Naive thymus-derived CD4-positive, alpha-beta T cell (primary cell): ENCODE data around the gene LRRC31. TPM values are rescaled to one million over a fixed set of nuclear protein-coding genes. Genes with fewer than 3 reads are reported as not detected.

Source experiments
- ATAC-seq: fragments of 150-1000 bp; cut with Tn5 transposase; 2 replicates; pipeline ENCODE4 v1.10.0; 2021; ENCODE audit warnings: mild to moderate bottlenecking, moderate library complexity
- CTCF ChIA-PET: fragments of 350-600 bp; sonication (Branson Sonifier 250); formaldehyde crosslinking; loops from one replicate; lab custom pipeline; 2021; ENCODE audit warnings: antibody characterized with exemption; lab: Charles Lee
- POLR2A ChIA-PET: fragments of 350-600 bp; sonication (Branson Sonifier 250); formaldehyde crosslinking; loops from one replicate; lab custom pipeline; 2021; ENCODE audit warnings: antibody characterized with exemption, inconsistent platforms; lab: Charles Lee
- DNase-seq, 9 donors: peaks; one replicate each; pipeline versions ENCODE4 v3.0.0 to v3.0.0-alpha.2; 2020 to 2022; ENCODE audit warnings: mixed read lengths in 1 of 9
- H3K27ac ChIP-seq: one replicate; pipeline ENCODE4 v1.7.0; 2013; ENCODE audit warnings: mild to moderate bottlenecking, low read depth, low read length, moderate library complexity
- H3K27me3 ChIP-seq, 2 donors: one replicate each; pipeline ENCODE4 v1.7.0; 2013; ENCODE audit warnings: low read length in 2 of 2, mild to moderate bottlenecking in 2 of 2, moderate library complexity in 2 of 2; ENCODE audit not compliant: control insufficient read depth in 2 of 2, insufficient read depth in 2 of 2
- H3K36me3 ChIP-seq, 3 experiments: 1 replicate in 2 of 3; 2 replicates in 1 of 3; pipeline ENCODE4 v1.7.0; 2013; ENCODE audit warnings: low read length in 3 of 3, mild to moderate bottlenecking in 3 of 3, moderate library complexity in 1 of 3; ENCODE audit not compliant: insufficient read depth in 3 of 3, control insufficient read depth in 2 of 3
- H3K4me1 ChIP-seq, 2 donors: one replicate each; pipeline ENCODE4 v1.7.0; 2013; ENCODE audit warnings: low read length in 2 of 2, mild to moderate bottlenecking in 2 of 2, moderate library complexity in 1 of 2; ENCODE audit not compliant: control insufficient read depth in 2 of 2, insufficient read depth in 2 of 2
- H3K4me3 ChIP-seq: 2 replicates; pipeline ENCODE4 v1.7.0; 2013; ENCODE audit warnings: mild to moderate bottlenecking, low read length
- H3K9me3 ChIP-seq, 3 experiments: 1 replicate in 2 of 3; 2 replicates in 1 of 3; pipeline ENCODE4 v1.7.0; 2013; ENCODE audit warnings: low read length in 3 of 3; ENCODE audit not compliant: control insufficient read depth in 2 of 3
- H3K27ac Mint-ChIP-seq, 9 donors: one replicate each; pipeline ENCODE4 v1.8.0; 2020 to 2022; ENCODE audit warnings: mixed read lengths in 9 of 9, mild to moderate bottlenecking in 8 of 9, moderate library complexity in 5 of 9, inconsistent platforms in 2 of 9
- H3K27me3 Mint-ChIP-seq, 5 donors: one replicate each; pipeline ENCODE4 v1.8.0; 2021 to 2022; ENCODE audit warnings: mixed read lengths in 5 of 5, mild to moderate bottlenecking in 1 of 5
- H3K36me3 Mint-ChIP-seq, 5 donors: one replicate each; pipeline ENCODE4 v1.8.0; 2020 to 2022; ENCODE audit warnings: mixed read lengths in 5 of 5, mild to moderate bottlenecking in 3 of 5, inconsistent platforms in 1 of 5
- H3K4me1 Mint-ChIP-seq, 7 donors: one replicate each; pipeline ENCODE4 v1.8.0; 2020 to 2022; ENCODE audit warnings: mixed read lengths in 7 of 7, mild to moderate bottlenecking in 3 of 7, inconsistent platforms in 1 of 7
- H3K4me3 Mint-ChIP-seq, 10 donors: one replicate each; pipeline ENCODE4 v1.8.0; 2020 to 2022; ENCODE audit warnings: mild to moderate bottlenecking in 10 of 10, mixed read lengths in 10 of 10, moderate library complexity in 6 of 10, inconsistent platforms in 2 of 10
- H3K9me3 Mint-ChIP-seq, 11 donors: one replicate each; pipeline ENCODE4 v1.8.0; 2020 to 2022; ENCODE audit warnings: mixed read lengths in 11 of 11, mild to moderate bottlenecking in 4 of 11, inconsistent platforms in 1 of 11, moderate library complexity in 1 of 11
- intact Hi-C, 2 donors: fragments of 100-400 bp; cut with micrococcal nuclease; formaldehyde crosslinking; loops; one replicate each; pipeline ENCODE4 v1.15.1; 2023
- polyA plus RNA-seq, 2 donors: library from polyadenylated mRNA; unstranded; fragments of 300-500 nt; fragmentation: Illumina TruSeq; gene quantifications; one replicate each; pipeline ENCODE4 v1.2.3, GENCODE V29; 2021
- total RNA-seq, 6 experiments: library from RNA in 5 of 6; stranded (reverse) in 5 of 6; gene quantifications; 1 replicate in 5 of 6; 2 replicates in 1 of 6; pipeline ENCODE4 v1.2.3 and lab custom pipeline; 2021 to 2026

Gene LRRC31
- total and polyA plus RNA-seq, 7 experiments from 2014 or later: not detected

DNA sequence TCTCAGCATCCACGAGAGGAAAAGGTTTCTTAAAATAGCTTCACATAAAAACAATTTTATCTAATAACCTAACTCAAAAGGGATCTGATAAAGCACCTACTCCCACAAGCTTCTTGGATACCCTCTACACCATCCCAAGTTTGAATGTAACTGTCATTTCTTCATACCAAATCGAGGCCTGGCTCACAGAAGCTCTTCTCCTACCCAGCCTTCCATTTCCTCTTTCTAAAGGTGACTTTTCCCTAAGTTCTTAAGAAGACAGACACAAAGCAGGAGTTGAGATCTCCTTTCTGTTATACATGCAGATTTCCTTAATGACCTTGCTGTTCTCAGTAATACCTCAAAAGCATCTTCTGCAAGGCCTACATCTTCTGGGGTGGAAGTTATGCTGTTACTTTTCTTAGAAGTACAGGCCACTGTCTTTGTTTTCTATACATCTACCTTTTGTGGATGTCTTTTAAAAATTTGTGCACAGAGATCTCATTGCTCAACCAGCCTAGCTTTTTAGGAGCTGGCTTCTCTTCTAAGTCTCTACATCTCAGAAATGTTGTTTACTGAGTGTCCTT lies 60.4 kb downstream of the LRRC31 start:
- Histone ChIP-seq H3K27me3 (no peaks in the 10 kb centered on the region), H3K4me1 (peaks cover 4 to 6% of the 10 kb centered on the region in 2 donors), H3K27ac (no peak overlapping the region), H3K36me3 (peaks cover 0 to 6% (median 0%) of the 10 kb centered on the region in 3 experiments), H3K9me3 (no peaks in the 10 kb centered on the region), H3K4me3 (no peak overlapping the region)
- H3K9me3 Mint-ChIP-seq: no peaks in the 10 kb centered on the region
- peaks cover 20 to 38% (median 24%) of the 10 kb centered on the region in 7 donors for H3K4me1 Mint-ChIP-seq
- peaks cover 0 to 4% (median 0%) of the 10 kb centered on the region in 5 donors for H3K27me3 Mint-ChIP-seq
- H3K4me3 Mint-ChIP-seq: peak overlapping the region in 1 of 10 donors; percentile 62
- ChIA-PET CTCF (interaction anchor here (0.6 kb wide), 3 partner anchors 16 to 277 kb away, joined by 3 to 4 read pairs (median 3); no protein-coding TSS in a partner anchor), POLR2A (interaction anchor here (0.9 to 2.3 kb wide), 2 partner anchors 36 to 42 kb away, joined by 4 to 7 read pairs; partner anchors contain the start of gene MYNN)
- peak overlapping the region in 1 of 9 donors; percentile 77 for H3K27ac Mint-ChIP-seq
- ATAC-seq (no peak), DNase-seq (no peak)
- intact Hi-C loops: no loop called here
- H3K36me3 Mint-ChIP-seq: peaks cover 0 to 4% (median 0%) of the 10 kb centered on the region in 5 donors

DNA sequence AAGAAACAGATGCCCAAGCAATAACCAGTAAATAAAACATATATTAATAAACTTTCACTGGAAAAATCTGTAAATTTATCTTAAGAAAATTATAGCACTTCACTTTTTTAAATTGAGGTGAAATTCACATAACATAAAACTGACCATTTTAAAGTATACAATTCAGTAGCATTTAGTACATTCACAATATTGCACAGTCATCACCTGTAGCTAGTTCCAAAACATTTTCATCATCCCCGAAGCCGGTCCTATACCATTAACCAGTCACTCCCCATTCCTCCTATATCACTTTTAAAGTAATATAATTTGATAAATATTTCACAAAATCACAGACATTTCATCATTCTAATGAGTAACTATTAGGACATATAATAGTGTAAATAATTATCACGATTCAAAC lies 65.1 kb downstream of the LRRC31 start:
- Histone ChIP-seq H3K4me3 (no peak overlapping the region), H3K36me3 (no peaks in the 10 kb centered on the region), H3K27me3 (no peaks in the 10 kb centered on the region), H3K4me1 (no peaks in the 10 kb centered on the region), H3K9me3 (no peaks in the 10 kb centered on the region), H3K27ac (no peak overlapping the region)
- no peak overlapping the region for H3K27ac Mint-ChIP-seq
- ChIA-PET CTCF (no interaction called here), POLR2A (interaction anchor here (0.6 kb wide), 1 partner anchor 115 kb away, joined by 3 read pairs; no protein-coding TSS in a partner anchor)
- H3K4me3 Mint-ChIP-seq: no peak overlapping the region
- intact Hi-C loops: no loop called here
- no peak for ATAC-seq
- no peak for DNase-seq
- H3K4me1 Mint-ChIP-seq: peaks cover 0 to 12% (median 4%) of the 10 kb centered on the region in 7 donors
- peaks cover 0 to 6% (median 0%) of the 10 kb centered on the region in 5 donors for H3K36me3 Mint-ChIP-seq
- peaks cover 0 to 4% (median 0%) of the 10 kb centered on the region in 5 donors for H3K27me3 Mint-ChIP-seq
- H3K9me3 Mint-ChIP-seq: no peaks in the 10 kb centered on the region

DNA sequence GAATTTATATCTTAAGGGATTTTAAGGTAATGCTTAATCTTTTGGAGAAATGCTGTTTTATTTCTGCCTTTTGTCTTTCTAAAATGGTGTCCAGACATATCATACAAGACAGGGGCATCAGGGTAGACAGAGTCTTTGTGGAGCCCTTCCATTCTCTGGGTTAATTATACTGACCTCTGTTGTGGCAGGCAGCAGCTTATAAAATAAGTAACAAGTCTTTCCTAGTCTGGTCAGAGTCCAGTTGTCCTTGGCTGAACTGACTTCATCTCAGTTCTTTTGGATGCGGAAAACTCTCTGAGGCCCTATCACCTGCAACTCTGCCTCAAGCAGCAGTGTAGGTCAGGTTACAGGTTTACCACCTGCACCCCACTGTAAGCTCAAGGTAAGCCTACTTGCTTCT lies 77.4 kb downstream of the LRRC31 start:
- Histone ChIP-seq H3K9me3 (no peaks in the 10 kb centered on the region), H3K27ac (no peak overlapping the region), H3K4me1 (no peaks in the 10 kb centered on the region), H3K36me3 (peaks cover 0 to 6% (median 0%) of the 10 kb centered on the region in 3 experiments), H3K27me3 (no peaks in the 10 kb centered on the region), H3K4me3 (no peak overlapping the region)
- Mint-ChIP-seq H3K27me3 (no peaks in the 10 kb centered on the region), H3K4me3 (no peak overlapping the region), H3K36me3 (peaks cover 0 to 29% (median 0%) of the 10 kb centered on the region in 5 donors), H3K9me3 (no peaks in the 10 kb centered on the region), H3K4me1 (peaks cover 0 to 16% (median 0%) of the 10 kb centered on the region in 7 donors), H3K27ac (peak overlapping the region in 1 of 9 donors; percentile 20)
- intact Hi-C loops: no loop called here
- ChIA-PET CTCF (no interaction called here), POLR2A (no interaction called here)
- ATAC-seq (no peak), DNase-seq (no peak)

DNA sequence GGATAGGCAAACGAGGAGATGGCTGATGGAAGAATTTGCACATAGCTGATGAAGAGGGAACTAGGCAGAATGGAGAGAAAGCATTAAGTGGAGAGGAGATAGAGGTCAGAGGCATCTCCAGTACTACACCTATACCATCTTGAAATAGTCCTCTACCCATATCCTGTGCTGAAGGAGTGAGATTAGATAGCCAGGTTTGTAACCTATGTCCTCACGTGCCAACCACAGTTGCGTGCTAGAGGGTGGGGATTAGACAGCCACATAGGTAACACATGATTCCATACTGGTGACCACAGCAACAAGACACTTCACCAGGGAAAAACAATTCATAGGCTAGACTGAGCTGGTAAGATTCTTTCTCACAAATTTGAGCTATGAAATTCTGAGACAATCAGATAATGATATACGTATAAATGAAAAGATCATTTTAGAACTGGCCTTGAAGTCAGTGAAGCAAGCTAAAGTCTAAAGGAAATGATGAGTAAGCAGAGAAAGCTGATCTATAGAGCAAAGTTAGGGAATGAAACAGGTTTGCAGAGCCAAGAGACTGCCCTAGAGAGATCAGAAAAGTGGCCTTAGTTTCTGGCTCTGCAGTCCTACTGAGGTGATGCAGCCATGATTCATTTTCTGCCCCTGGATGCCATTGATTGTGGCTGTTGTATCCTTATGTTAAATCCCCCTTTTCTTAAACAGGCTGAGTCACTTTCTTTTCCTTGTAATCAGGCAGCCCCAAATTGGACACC lies 78.9 kb downstream of the LRRC31 start:
- POLR2A ChIA-PET: no interaction called here
- ATAC-seq (no peak), DNase-seq (no peak)
- no peaks in the 10 kb centered on the region for H3K9me3 ChIP-seq
- Mint-ChIP-seq H3K4me1 (peaks cover 0 to 21% (median 0%) of the 10 kb centered on the region in 7 donors), H3K9me3 (no peaks in the 10 kb centered on the region), H3K36me3 (peaks cover 0 to 41% (median 12%) of the 10 kb centered on the region in 5 donors), H3K27me3 (no peaks in the 10 kb centered on the region), H3K4me3 (no peak overlapping the region), H3K27ac (peak overlapping the region in 1 of 9 donors; percentile 50)
- no peaks in the 10 kb centered on the region for H3K27me3 ChIP-seq
- H3K27ac ChIP-seq: no peak overlapping the region
- H3K36me3 ChIP-seq: peaks cover 0 to 17% (median 1%) of the 10 kb centered on the region in 3 experiments
- no peaks in the 10 kb centered on the region for H3K4me1 ChIP-seq
- intact Hi-C loops: loop anchor here in 1 of 2 donors (2.0 kb wide), 1 partner anchor 22 kb away; the partner anchor contains the start of genes LRRC34 and LRRIQ4
- CTCF ChIA-PET: interaction anchor here (0.5 kb wide), 1 partner anchor 423 kb away, joined by 3 read pairs; no protein-coding TSS in a partner anchor
- no peak overlapping the region for H3K4me3 ChIP-seq

DNA sequence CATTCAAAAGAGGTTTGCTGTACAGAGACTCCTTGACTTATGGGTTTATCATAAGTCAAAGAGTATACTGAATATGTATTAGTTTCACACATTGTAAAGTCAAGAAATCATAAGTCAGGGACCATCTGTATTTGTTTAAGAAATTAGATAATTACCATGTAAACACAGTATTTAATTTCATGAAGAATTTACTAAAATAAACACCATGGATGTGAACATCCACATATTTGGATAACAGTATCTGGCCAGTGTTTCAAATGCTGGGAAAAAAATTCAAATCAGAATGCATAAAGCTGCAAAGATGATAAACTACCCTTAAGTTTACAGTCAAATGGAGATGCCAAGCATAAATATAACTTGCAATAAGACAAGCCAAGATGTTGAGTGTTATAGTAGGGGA lies 79.5 kb downstream of the LRRC31 start:
- no peaks in the 10 kb centered on the region for H3K27me3 Mint-ChIP-seq
- POLR2A ChIA-PET: no interaction called here

More for the DNA sequence above, 79.5 kb downstream of the LRRC31 start:
- no peaks in the 10 kb centered on the region for H3K9me3 Mint-ChIP-seq
- H3K4me1 ChIP-seq: no peaks in the 10 kb centered on the region
- ATAC-seq (no peak), DNase-seq (no peak)
- H3K36me3 Mint-ChIP-seq: peaks cover 0 to 46% (median 18%) of the 10 kb centered on the region in 5 donors
- no peak overlapping the region for H3K4me3 Mint-ChIP-seq
- no peaks in the 10 kb centered on the region for H3K9me3 ChIP-seq
- intact Hi-C loops: loop anchor here in 1 of 2 donors (2.0 kb wide), 1 partner anchor 23 kb away; the partner anchor contains the start of genes LRRC34 and LRRIQ4
- peaks cover 4 to 22% (median 6%) of the 10 kb centered on the region in 3 experiments for H3K36me3 ChIP-seq
- no peak overlapping the region for H3K27ac ChIP-seq
- H3K27ac Mint-ChIP-seq: peak overlapping the region in 1 of 9 donors; percentile 50
- H3K4me3 ChIP-seq: no peak overlapping the region
- peaks cover 0 to 22% (median 0%) of the 10 kb centered on the region in 7 donors for H3K4me1 Mint-ChIP-seq
- H3K27me3 ChIP-seq: no peaks in the 10 kb centered on the region
- CTCF ChIA-PET: no interaction called here
